ENCODE data around the gene CDC45. TPM values are rescaled to one million over a fixed set of nuclear protein-coding genes. Genes with fewer than 3 reads are reported as not detected.

CDC45 gene
- total RNA-seq, 4 donors from 2014 or later = 3.2 to 28.9 (median 7.5) TPM; not detected in 1

DNA sequence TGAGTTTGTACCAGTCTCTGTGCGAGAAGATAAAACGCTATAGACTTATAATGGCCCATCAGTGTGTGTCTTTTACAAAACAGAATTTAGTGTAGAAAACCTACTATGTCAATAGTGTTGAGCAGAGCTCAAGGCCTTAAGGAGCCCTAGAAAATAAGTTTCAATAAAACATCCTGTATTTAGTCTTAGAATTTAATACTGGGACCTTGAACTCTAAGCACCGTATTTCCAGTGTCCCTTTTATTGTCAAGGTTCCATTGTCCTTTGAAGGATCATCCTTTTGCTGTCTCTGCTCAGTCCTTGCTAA, 16.6 kb downstream of the CDC45 start:
- no peaks in the 10 kb centered on the region for H3K9me3 ChIP-seq
- H3K36me3 ChIP-seq = no peaks in the 10 kb centered on the region
- H3K4me1 ChIP-seq = no peaks in the 10 kb centered on the region
- no peaks in the 10 kb centered on the region for H3K27me3 ChIP-seq
- no peak for TF ChIP-seq POLR2A (IDR thresholded peaks at IDR 0.05)
- TF ChIP-seq, protein P1, sequence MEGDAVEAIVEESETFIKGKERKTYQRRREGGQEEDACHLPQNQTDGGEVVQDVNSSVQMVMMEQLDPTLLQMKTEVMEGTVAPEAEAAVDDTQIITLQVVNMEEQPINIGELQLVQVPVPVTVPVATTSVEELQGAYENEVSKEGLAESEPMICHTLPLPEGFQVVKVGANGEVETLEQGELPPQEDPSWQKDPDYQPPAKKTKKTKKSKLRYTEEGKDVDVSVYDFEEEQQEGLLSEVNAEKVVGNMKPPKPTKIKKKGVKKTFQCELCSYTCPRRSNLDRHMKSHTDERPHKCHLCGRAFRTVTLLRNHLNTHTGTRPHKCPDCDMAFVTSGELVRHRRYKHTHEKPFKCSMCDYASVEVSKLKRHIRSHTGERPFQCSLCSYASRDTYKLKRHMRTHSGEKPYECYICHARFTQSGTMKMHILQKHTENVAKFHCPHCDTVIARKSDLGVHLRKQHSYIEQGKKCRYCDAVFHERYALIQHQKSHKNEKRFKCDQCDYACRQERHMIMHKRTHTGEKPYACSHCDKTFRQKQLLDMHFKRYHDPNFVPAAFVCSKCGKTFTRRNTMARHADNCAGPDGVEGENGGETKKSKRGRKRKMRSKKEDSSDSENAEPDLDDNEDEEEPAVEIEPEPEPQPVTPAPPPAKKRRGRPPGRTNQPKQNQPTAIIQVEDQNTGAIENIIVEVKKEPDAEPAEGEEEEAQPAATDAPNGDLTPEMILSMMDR (IDR thresholded peaks at IDR 0.05) = no peak
- no peak overlapping the region for H3K4me3 ChIP-seq
- no peak overlapping the region for H3K27ac ChIP-seq
- DNase-seq = no peak

DNA sequence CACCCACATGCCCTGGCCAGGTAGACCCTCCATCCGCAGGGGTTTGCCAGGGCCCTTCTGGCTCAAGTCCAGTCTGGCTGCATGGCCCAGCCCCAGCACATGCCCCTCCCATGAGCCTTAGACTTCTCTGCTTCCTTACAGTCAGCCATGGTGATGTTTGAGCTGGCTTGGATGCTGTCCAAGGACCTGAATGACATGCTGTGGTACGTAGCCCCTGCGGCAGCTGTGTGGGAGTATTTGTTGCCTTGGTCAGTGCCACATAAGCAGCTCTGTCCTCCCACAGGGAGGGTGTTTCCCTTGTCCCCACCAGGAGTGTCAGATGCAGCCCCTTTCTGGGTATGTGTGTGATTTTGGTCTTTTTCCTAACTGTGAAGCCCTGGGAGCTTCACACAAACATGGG, 17.5 kb downstream of the CDC45 start:
- no peak for TF ChIP-seq POLR2A (IDR thresholded peaks at IDR 0.05)
- TF ChIP-seq, protein P1 (IDR thresholded peaks at IDR 0.05) = no peak
- no peaks in the 10 kb centered on the region for H3K36me3 ChIP-seq
- H3K4me1 ChIP-seq = no peaks in the 10 kb centered on the region
- no peak overlapping the region for H3K27ac ChIP-seq
- H3K9me3 ChIP-seq = no peaks in the 10 kb centered on the region
- no peak for DNase-seq
- no peaks in the 10 kb centered on the region for H3K27me3 ChIP-seq
- no peak overlapping the region for H3K4me3 ChIP-seq

DNA sequence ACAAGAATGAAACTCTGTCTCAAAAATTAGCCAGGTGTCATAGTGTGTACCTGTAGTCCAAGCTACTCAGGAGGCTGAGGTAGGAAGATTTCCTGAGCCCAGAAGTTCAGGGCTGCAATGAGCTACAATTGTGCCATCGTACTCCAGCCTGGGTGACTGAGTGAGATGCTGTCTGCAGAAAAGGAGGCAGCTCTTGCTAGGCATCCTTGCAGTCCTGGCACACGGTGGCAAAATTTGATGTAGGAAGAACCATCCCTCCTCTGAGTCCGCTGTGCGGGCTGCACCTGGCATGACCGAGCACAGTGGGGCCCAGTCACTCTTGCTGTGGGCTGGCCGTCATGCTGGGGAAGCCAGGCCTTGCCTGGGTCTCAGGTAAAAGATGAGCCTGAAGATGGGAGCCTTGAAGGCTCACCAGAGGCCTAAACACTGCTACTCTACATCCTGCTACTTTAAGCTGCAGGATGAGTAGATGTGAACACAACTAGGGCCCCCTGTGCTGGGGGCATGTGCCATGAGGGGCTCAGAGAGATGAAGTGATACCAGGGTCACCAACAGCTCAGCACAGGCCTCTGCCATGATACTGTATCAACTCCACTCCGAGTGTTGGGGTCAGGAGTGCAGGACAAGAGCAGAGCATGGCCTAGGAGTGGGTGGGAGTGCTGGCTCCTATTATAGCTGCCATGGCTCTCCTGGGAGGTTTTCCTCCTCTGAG, 18.6 kb downstream of the CDC45 start:
- Histone ChIP-seq H3K27me3 (no peaks in the 10 kb centered on the region), H3K36me3 (no peaks in the 10 kb centered on the region), H3K4me1 (no peaks in the 10 kb centered on the region), H3K9me3 (no peaks in the 10 kb centered on the region), H3K4me3 (no peak overlapping the region), H3K27ac (no peak overlapping the region)
- no peak for DNase-seq
- no peak for TF ChIP-seq POLR2A (IDR thresholded peaks at IDR 0.05)
- TF ChIP-seq, protein P1 (IDR thresholded peaks at IDR 0.05) = no peak

DNA sequence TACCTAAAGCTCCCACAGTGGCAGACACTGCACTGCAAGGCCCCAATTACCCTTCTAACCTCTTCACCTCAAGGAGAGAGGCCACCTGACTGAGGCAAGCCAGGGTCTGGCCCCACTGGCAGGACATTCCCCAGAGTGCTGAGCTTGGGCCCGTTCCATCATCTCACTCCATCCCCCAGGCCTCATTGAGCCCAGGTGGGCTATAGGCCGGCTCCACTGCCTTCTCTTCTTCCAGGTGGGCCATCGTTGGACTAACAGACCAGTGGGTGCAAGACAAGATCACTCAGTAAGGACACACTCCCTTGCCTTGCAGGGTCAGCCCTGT, 19.1 kb downstream of the CDC45 start:
- no peaks in the 10 kb centered on the region for H3K4me1 ChIP-seq
- H3K36me3 ChIP-seq = no peaks in the 10 kb centered on the region
- DNase-seq = no peak
- H3K27ac ChIP-seq = no peak overlapping the region
- H3K9me3 ChIP-seq = no peaks in the 10 kb centered on the region
- H3K27me3 ChIP-seq = no peaks in the 10 kb centered on the region
- no peak overlapping the region for H3K4me3 ChIP-seq
- TF ChIP-seq POLR2A (IDR thresholded peaks at IDR 0.05) = no peak
- TF ChIP-seq, protein P1 (IDR thresholded peaks at IDR 0.05) = no peak

DNA sequence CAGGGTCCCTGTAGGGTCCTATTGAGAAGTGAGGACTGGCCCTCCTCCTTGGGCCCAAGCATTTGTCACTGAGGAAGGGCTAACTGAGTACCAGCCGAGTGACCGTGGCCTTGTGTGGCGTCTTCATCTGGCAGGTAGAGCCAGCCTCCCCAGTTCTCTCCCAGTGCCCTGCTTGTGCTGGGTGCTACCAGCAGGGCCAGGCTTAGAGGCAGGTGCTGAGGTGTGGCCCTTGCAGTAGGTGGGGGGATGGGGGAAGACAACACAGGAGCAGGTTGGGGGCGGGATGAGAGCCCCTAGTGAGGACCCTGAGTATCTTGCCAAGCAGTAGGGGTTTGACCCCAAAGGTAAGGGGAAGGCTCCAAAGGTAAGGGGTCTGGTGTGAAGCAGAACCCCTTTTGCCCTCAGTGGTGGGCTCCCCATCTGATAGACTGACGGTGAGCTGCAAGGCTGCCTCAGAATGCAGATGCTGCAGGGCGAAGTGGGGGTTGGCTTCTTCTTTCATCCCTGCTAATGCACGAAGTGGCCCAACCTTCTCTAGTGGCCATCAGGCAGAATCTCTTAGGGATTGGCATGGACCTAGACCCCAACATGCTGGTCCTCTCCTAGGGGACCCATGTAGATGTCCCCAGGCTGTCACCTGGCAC, 19.6 kb downstream of the CDC45 start:
- H3K9me3 ChIP-seq = no peaks in the 10 kb centered on the region
- TF ChIP-seq, protein P1 (IDR thresholded peaks at IDR 0.05) = no peak
- TF ChIP-seq POLR2A (IDR thresholded peaks at IDR 0.05) = no peak
- H3K4me3 ChIP-seq = no peak overlapping the region
- H3K36me3 ChIP-seq = no peaks in the 10 kb centered on the region
- H3K4me1 ChIP-seq = no peaks in the 10 kb centered on the region
- H3K27me3 ChIP-seq = no peaks in the 10 kb centered on the region
- DNase-seq = no peak
- no peak overlapping the region for H3K27ac ChIP-seq
